Measurements from ENCODE around the gene KCNN1.
A peak's percentile ranks its signal among the peaks of the same experiment; 100 is the strongest.
"Not testable (repeated sequence)": the region's sequence is repeated elsewhere in the genome, so short reads cannot be mapped to it uniquely, and the experiment has no call there.

The KCNN1 gene

DNA sequence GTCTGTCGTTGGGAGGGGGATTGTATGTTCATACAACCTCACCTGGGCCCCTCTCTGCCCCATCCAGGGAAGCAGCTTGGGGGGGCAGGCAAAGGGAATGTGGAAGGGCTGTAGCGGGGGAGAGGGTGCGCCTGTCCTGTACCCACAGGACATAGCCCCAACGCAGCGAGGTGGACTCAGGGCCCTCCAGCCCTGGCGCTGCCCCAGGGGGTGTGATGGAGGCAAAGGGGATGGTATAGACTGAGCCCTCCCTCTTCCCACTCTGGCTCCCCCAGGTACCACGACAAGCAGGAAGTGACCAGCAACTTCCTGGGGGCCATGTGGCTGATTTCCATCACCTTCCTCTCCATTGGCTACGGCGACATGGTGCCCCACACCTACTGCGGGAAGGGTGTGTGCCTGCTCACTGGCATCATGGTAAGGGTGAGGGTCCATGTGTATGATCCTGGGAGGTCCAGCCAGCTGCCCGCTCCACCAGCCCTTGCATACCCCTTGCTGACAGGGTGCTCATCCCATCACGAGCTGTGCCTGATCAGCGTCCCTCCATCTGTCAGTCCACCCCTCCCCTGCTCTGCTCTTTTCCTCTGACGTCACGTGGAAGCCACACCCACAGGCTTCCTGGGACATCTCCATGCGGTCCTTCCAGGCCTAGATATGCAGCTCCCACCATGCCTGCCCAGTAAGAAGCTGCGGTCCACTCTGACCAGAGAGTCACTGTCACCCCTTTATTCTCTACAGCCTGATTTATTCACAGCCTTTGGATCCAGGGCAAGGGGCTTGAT lies 18.3 kb downstream of the KCNN1 start:
- no peak overlapping the region for H3K27ac ChIP-seq (ENCODE audit: low read depth in 2 of 2, low read length in 2 of 2)
- no peak overlapping the region for H3K4me3 ChIP-seq (ENCODE audit: low read length in 2 of 2)
- H3K36me3 ChIP-seq (ENCODE audit: control insufficient read depth in 2 of 2, insufficient read depth in 2 of 2, low read length in 2 of 2) = no peaks in the 10 kb centered on the region
- no peaks in the 10 kb centered on the region for H3K27me3 ChIP-seq (ENCODE audit: control insufficient read depth in 2 of 2, insufficient read depth in 2 of 2, low read length in 2 of 2)
- H3K4me1 ChIP-seq (ENCODE audit: control insufficient read depth in 2 of 2, insufficient read depth in 2 of 2, low read length in 2 of 2) = no peaks in the 10 kb centered on the region
- no peaks in the 10 kb centered on the region for H3K9me3 ChIP-seq (ENCODE audit: control insufficient read depth in 2 of 2, low read length in 2 of 2)
- H3K9ac ChIP-seq (ENCODE audit: low read depth in 1 of 2, low read length in 2 of 2) = no peak overlapping the region

DNA sequence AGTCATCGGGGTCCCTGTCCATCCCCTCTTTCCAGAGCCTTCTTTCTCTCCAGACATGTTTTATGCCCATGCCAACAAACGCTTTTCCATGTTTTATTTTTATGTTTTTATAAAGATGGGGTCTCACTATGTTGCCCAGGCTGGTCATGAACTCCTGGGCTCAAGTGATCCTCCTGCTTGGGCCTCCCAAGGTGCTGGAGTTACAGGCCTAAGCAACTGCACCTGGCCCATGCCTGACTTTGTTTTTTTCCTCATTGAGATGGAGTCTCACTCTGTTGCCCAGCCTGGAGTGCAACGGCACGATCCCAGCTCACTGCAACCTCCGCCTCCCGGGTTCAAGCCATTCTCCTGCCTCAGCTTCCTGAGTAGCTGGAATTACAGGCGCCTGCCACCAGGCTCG lies 19.7 kb downstream of the KCNN1 start:
- not testable (repeated sequence) for H3K27me3 ChIP-seq (ENCODE audit: control insufficient read depth in 2 of 2, insufficient read depth in 2 of 2, low read length in 2 of 2); H3K4me3 ChIP-seq (ENCODE audit: low read length in 2 of 2); H3K9me3 ChIP-seq (ENCODE audit: control insufficient read depth in 2 of 2, low read length in 2 of 2); H3K4me1 ChIP-seq (ENCODE audit: control insufficient read depth in 2 of 2, insufficient read depth in 2 of 2, low read length in 2 of 2); H3K9ac ChIP-seq (ENCODE audit: low read depth in 1 of 2, low read length in 2 of 2); H3K36me3 ChIP-seq (ENCODE audit: control insufficient read depth in 2 of 2, insufficient read depth in 2 of 2, low read length in 2 of 2); H3K27ac ChIP-seq (ENCODE audit: low read depth in 2 of 2, low read length in 2 of 2)

DNA sequence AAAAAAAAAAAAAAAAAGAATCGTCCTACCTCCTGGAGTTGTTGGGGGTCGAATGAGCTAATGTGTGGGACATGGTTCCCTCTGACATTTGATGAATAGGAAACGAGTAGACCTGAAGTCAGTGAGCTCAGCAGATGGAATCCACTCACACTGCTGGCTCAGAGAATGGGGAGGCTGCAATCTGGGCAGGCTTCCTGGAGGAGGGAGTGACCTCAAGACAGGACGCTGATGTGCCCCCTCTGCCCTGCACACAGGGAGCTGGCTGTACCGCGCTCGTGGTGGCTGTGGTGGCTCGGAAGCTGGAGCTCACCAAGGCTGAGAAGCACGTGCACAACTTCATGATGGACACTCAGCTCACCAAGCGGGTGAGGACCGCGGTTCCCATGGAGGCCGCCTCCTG lies 21.3 kb downstream of the KCNN1 start:
- no peak overlapping the region for H3K4me3 ChIP-seq (ENCODE audit: low read length in 2 of 2)
- H3K4me1 ChIP-seq (ENCODE audit: control insufficient read depth in 2 of 2, insufficient read depth in 2 of 2, low read length in 2 of 2) = no peaks in the 10 kb centered on the region
- no peaks in the 10 kb centered on the region for H3K36me3 ChIP-seq (ENCODE audit: control insufficient read depth in 2 of 2, insufficient read depth in 2 of 2, low read length in 2 of 2)
- no peaks in the 10 kb centered on the region for H3K27me3 ChIP-seq (ENCODE audit: control insufficient read depth in 2 of 2, insufficient read depth in 2 of 2, low read length in 2 of 2)
- H3K9ac ChIP-seq (ENCODE audit: low read depth in 1 of 2, low read length in 2 of 2) = no peak overlapping the region
- H3K27ac ChIP-seq (ENCODE audit: low read depth in 2 of 2, low read length in 2 of 2) = no peak overlapping the region
- no peaks in the 10 kb centered on the region for H3K9me3 ChIP-seq (ENCODE audit: control insufficient read depth in 2 of 2, low read length in 2 of 2)

DNA sequence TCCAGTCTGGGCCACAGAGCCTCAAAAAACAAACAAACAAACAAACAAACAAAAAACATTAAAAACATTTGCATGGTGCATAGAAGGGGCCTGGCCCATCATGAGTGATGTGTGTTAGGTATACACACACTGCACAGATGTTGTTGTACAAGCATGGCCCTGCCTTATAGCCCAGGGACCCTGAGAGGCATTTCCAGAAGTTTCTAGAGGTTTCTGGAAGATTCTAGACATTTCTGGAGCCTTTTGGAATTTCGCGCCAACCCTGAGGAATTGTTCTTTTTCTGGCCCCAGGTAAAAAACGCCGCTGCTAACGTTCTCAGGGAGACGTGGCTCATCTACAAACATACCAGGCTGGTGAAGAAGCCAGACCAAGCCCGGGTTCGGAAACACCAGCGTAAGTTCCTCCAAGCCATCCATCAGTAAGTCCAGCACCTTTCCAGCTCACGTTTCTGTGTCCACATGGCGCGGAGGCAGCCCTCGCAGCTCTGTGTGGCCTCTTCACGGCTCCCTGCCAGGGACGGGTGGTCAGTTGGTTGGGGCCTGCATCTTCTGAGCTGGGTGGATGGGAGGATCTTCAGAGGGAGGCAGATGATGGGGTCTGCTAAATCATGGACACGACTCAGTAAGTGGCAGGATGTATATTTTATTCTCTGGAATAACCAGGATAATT lies 22.7 kb downstream of the KCNN1 start:
- Histone ChIP-seq H3K9me3 (ENCODE audit: control insufficient read depth in 2 of 2, low read length in 2 of 2) (no peaks in the 10 kb centered on the region), H3K4me1 (ENCODE audit: control insufficient read depth in 2 of 2, insufficient read depth in 2 of 2, low read length in 2 of 2) (no peaks in the 10 kb centered on the region), H3K36me3 (ENCODE audit: control insufficient read depth in 2 of 2, insufficient read depth in 2 of 2, low read length in 2 of 2) (no peaks in the 10 kb centered on the region), H3K27ac (ENCODE audit: low read depth in 2 of 2, low read length in 2 of 2) (no peak overlapping the region), H3K4me3 (ENCODE audit: low read length in 2 of 2) (no peak overlapping the region), H3K27me3 (ENCODE audit: control insufficient read depth in 2 of 2, insufficient read depth in 2 of 2, low read length in 2 of 2) (no peaks in the 10 kb centered on the region), H3K9ac (ENCODE audit: low read depth in 1 of 2, low read length in 2 of 2) (no peak overlapping the region)

DNA sequence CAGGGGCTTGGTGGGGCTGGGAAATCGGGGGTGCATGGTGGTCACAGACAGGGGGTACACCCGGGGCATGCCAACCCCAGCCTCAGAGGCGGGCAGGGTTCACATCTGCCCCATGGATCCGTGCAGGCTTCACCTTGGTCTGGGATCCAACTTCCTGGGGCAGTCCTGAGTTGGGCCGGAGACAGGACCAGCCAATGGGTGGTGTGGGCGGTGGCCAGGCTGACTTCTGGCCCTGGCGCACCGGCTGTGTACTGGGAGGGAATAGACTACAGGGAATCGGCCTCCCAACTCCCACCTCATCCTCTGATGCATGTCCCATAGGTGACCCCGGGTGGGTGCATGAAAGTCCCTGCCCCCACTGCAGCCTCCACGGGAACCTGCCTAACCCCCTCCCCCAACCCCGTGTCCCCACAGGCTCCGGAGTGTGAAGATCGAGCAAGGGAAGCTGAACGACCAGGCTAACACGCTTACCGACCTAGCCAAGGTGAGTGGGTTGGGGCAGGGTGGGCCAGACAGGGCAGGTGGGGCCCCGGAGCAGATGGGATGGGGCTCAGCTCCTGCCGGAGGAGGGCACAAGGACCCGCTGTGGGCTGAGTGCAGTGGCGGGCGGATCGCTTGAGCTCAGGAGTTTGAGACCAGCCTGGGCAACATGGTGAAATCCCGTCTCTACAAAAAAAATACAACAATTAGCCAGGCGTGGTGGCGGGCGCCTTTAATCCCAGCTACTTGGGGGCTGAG lies 26.3 kb downstream of the KCNN1 start:
- Histone ChIP-seq H3K27me3 (ENCODE audit: control insufficient read depth in 2 of 2, insufficient read depth in 2 of 2, low read length in 2 of 2) (no peaks in the 10 kb centered on the region), H3K36me3 (ENCODE audit: control insufficient read depth in 2 of 2, insufficient read depth in 2 of 2, low read length in 2 of 2) (no peaks in the 10 kb centered on the region), H3K4me1 (ENCODE audit: control insufficient read depth in 2 of 2, insufficient read depth in 2 of 2, low read length in 2 of 2) (peaks cover 0 to 4% of the 10 kb centered on the region in 2 donors), H3K4me3 (ENCODE audit: low read length in 2 of 2) (no peak overlapping the region), H3K27ac (ENCODE audit: low read depth in 2 of 2, low read length in 2 of 2) (no peak overlapping the region), H3K9me3 (ENCODE audit: control insufficient read depth in 2 of 2, low read length in 2 of 2) (no peaks in the 10 kb centered on the region), H3K9ac (ENCODE audit: low read depth in 1 of 2, low read length in 2 of 2) (no peak overlapping the region)

DNA sequence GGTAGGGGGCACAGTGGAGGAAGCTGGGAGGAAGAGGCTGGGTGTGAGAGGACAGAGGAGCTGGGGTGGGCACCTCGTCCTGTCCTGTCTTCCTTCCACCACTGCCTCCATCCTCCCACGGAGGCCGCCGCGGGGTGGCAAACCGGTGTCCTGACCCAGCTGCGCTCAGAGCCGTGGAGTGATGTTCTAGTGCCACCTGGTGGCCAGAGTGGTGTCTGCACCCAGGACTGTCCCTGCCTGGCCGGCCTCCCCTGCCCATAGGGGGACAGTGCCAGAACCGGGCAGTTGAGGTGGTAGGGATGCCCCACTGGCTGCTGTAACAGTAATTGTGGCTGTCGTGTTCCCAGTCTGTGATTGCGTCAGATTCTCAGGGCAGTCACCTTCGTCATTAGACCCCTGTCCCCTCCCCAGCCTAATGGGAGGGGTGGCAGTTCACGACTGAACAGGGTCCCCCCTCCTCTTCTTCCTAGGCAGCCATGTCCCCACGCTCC lies 30.0 kb downstream of the KCNN1 start:
- Histone ChIP-seq H3K27ac (ENCODE audit: low read depth in 2 of 2, low read length in 2 of 2) (no peak overlapping the region), H3K36me3 (ENCODE audit: control insufficient read depth in 2 of 2, insufficient read depth in 2 of 2, low read length in 2 of 2) (no peaks in the 10 kb centered on the region), H3K4me1 (ENCODE audit: control insufficient read depth in 2 of 2, insufficient read depth in 2 of 2, low read length in 2 of 2) (peaks cover 2 to 15% of the 10 kb centered on the region in 2 donors), H3K9me3 (ENCODE audit: control insufficient read depth in 2 of 2, low read length in 2 of 2) (no peaks in the 10 kb centered on the region), H3K4me3 (ENCODE audit: low read length in 2 of 2) (no peak overlapping the region), H3K9ac (ENCODE audit: low read depth in 1 of 2, low read length in 2 of 2) (no peak overlapping the region), H3K27me3 (ENCODE audit: control insufficient read depth in 2 of 2, insufficient read depth in 2 of 2, low read length in 2 of 2) (no peaks in the 10 kb centered on the region)

DNA sequence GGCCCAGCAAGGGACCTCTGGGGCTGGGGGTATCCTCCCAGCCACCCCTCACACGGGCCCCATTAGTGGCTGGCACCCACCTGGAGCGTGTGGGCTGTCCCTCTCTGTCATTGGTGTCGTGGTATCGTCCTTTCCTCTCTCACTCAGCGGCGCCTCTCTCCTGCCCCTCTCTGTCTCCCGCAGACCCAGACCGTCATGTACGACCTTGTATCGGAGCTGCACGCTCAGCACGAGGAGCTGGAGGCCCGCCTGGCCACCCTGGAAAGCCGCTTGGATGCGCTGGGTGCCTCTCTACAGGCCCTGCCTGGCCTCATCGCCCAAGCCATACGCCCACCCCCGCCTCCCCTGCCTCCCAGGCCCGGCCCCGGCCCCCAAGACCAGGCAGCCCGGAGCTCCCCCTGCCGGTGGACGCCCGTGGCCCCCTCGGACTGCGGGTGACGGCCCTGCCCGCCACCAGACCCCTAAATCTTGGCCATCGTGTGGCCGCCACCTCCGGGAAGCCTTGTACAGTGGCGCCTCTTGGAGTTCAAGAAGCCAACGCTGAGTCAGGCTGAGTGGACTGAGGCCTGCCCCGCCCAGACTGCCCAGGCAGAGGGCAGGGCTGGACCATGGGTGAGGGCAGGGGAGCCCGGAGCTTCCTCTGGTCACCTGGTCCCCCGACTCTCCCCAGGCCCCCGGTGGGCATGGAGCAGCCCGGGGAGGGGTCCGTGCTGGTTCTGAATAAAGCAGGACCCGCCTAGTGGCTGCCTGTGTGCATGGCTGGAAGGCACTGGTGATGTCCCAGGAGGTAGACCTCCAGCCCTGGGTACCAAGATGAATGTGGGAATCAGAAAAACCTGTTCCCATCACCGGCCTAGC lies 31.3 kb downstream of the KCNN1 start:
- Histone ChIP-seq H3K36me3 (ENCODE audit: control insufficient read depth in 2 of 2, insufficient read depth in 2 of 2, low read length in 2 of 2) (no peaks in the 10 kb centered on the region), H3K27me3 (ENCODE audit: control insufficient read depth in 2 of 2, insufficient read depth in 2 of 2, low read length in 2 of 2) (no peaks in the 10 kb centered on the region), H3K9ac (ENCODE audit: low read depth in 1 of 2, low read length in 2 of 2) (peak overlapping the region in 1 of 2 donors; percentile 10), H3K4me3 (ENCODE audit: low read length in 2 of 2) (no peak overlapping the region), H3K4me1 (ENCODE audit: control insufficient read depth in 2 of 2, insufficient read depth in 2 of 2, low read length in 2 of 2) (peaks cover 9 to 20% of the 10 kb centered on the region in 2 donors), H3K27ac (ENCODE audit: low read depth in 2 of 2, low read length in 2 of 2) (peak overlapping the region in 1 of 2 donors; percentile 52), H3K9me3 (ENCODE audit: control insufficient read depth in 2 of 2, low read length in 2 of 2) (no peaks in the 10 kb centered on the region)

DNA sequence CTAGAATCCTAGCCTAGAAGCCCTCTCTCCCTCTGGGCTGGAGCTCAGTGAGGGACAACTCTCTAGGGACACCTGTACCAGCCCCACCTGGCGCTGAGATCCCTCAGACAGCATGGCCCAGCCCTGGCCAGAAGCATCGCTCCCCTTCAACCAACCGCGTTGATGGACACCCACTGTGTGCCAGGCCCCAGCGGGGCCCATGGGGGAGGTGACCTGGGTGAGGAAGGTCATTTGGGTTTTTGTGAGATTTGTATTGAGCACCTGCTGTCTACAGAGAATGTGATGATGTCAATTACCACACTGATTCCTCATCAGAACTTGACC lies 31.9 kb downstream of the KCNN1 start:
- peaks cover 9 to 20% of the 10 kb centered on the region in 2 donors for H3K4me1 ChIP-seq (ENCODE audit: control insufficient read depth in 2 of 2, insufficient read depth in 2 of 2, low read length in 2 of 2)
- peak overlapping the region in 1 of 2 donors; percentile 52 for H3K27ac ChIP-seq (ENCODE audit: low read depth in 2 of 2, low read length in 2 of 2)
- no peaks in the 10 kb centered on the region for H3K9me3 ChIP-seq (ENCODE audit: control insufficient read depth in 2 of 2, low read length in 2 of 2)
- no peak overlapping the region for H3K9ac ChIP-seq (ENCODE audit: low read depth in 1 of 2, low read length in 2 of 2)
- H3K27me3 ChIP-seq (ENCODE audit: control insufficient read depth in 2 of 2, insufficient read depth in 2 of 2, low read length in 2 of 2) = no peaks in the 10 kb centered on the region
- no peak overlapping the region for H3K4me3 ChIP-seq (ENCODE audit: low read length in 2 of 2)
- no peaks in the 10 kb centered on the region for H3K36me3 ChIP-seq (ENCODE audit: control insufficient read depth in 2 of 2, insufficient read depth in 2 of 2, low read length in 2 of 2)

DNA sequence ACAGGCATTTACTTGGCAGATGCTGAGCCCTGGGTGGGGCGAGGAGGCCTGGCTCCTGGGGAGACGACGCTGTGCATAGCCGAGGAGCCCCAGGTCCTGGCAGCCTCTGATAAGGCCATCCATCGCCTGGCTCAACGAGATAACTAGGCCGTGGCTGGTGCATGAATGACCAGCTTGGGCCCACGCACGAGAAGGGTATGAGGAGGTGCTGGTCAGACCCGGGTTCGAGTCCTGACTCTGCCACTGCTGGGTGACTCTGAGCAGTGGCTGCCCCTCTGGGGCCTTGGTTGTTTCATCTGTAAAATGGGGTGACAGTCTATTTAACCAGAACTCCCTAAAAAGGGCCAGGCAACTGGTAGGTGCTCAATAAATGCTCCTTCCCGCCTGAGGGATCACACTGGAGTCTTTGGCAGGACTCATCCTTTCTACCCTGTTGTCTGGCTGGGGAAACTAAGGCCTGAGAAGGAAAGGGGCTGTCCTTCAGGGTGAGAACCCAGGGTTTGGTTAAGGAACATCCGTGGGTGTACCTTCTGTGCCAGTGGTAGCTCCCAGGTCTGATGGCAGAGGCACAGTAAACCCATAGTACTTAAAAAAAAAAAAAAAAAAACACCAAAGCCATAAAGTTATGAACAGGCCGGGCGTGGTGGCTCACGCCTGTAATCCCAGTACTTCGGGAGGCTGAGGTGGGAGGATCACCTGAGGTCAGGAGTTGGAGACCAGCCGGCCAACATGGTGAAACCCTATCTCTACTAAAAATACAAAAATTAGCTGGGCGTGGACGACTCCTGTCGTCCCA lies 33.0 kb downstream of the KCNN1 start:
- Histone ChIP-seq H3K9ac (ENCODE audit: low read depth in 1 of 2, low read length in 2 of 2) (peak overlapping the region in 1 of 2 donors; percentile 96), H3K4me3 (ENCODE audit: low read length in 2 of 2) (peak overlapping the region in 1 of 2 donors; percentile 78), H3K27ac (ENCODE audit: low read depth in 2 of 2, low read length in 2 of 2) (peak overlapping the region; percentile 89 to 96), H3K4me1 (ENCODE audit: control insufficient read depth in 2 of 2, insufficient read depth in 2 of 2, low read length in 2 of 2) (peaks cover 9 to 20% of the 10 kb centered on the region in 2 donors), H3K36me3 (ENCODE audit: control insufficient read depth in 2 of 2, insufficient read depth in 2 of 2, low read length in 2 of 2) (no peaks in the 10 kb centered on the region), H3K9me3 (ENCODE audit: control insufficient read depth in 2 of 2, low read length in 2 of 2) (no peaks in the 10 kb centered on the region), H3K27me3 (ENCODE audit: control insufficient read depth in 2 of 2, insufficient read depth in 2 of 2, low read length in 2 of 2) (no peaks in the 10 kb centered on the region)
